GM18870 (cell line): ENCODE measurements around the gene PPIL4.

Source experiments
- ATAC-seq: cut with Tn5 transposase; IDR thresholded peaks from one replicate; pipeline ENCODE4 v1.9.1; 2021; ENCODE audit warnings: moderate library complexity; ENCODE audit not compliant: unreplicated experiment

PPIL4 gene

DNA sequence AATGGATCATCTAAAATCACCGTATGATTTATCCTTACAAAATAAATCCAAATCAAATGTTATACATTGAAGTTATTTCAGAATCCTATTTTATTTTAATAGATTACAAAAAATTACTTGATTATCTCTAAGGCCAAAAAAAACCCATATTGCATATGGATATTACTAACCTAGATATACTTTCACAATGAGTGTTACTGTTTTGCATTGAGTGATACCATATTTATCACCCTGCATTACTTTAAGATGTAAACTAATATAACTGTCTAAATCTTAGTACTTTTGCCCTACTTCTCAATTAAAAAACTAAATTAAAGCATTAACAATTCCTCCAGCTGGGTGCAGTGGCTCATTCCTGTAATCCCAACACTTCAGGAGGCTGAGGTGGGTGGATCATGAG is 11.1 kb downstream of the PPIL4 start:
- no peak for ATAC-seq

DNA sequence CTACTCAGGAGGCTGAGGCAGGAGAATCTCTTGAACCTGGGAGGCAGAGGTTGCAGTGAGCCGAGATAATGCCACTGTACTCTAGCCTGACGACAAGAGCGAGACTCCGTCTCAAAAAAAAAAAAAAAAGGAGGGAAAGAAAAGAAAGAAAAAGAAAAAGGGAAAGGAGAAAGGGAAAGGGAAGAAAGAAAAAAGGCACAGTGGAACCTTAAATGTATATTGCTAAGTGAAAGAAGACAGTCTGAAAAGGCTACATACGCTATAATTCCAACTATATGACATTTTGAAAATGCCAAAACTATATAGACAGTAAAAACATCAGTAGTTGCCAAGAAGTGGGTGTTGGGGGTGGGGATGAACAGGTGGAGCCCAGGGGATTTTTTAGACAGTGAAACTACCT is 16.2 kb downstream of the PPIL4 start:
- ATAC-seq = no peak

DNA sequence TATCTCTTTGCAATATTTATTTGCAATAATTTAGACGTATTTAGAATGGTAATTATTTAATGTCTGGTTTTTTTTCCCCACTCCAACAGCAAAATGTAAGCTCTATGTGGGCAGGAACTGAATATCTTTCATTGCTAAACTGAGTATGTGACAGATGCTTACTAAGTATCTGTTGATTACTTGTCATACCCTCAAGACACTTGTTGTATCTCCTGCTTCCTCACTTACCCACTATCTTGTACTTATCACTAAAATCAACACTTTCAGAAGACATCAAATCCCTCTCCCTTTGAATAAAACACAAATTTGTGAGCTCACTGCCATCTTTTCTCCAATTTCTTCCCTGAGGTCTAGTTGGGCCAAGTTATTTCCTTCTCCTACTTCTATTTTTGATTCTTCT is 30.3 kb downstream of the PPIL4 start:
- ATAC-seq = no peak

GRCh38 chr6:149513915-149514314 is 31.9 kb downstream of the PPIL4 start:
- no peak for ATAC-seq

- ATAC-seq = no peak
These were observed 34.9 kb downstream of the PPIL4 start for GRCh38 chr6:149510793-149511512.

DNA sequence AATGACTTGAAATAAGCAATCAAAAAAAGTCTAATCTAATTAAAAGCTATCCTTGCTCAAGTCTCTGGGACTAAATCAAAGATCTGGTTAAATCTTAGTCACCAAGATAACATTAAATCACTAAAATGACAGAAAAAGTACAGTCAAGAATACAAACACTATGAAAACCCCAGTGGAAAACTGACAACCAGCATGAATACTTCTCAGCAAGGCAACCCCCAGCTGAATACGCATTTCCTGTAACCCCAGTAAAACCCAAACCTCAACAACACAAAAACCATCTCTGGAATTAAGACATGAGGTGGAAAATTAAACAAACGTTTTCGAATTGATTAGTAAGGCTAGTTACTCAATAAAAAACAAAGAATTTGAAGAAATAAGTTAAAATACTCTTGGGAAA is 37.4 kb downstream of the PPIL4 start:
- no peak for ATAC-seq

- no peak for ATAC-seq
These were observed 42.0 kb downstream of the PPIL4 start for GRCh38 chr6:149503872-149504271.

DNA sequence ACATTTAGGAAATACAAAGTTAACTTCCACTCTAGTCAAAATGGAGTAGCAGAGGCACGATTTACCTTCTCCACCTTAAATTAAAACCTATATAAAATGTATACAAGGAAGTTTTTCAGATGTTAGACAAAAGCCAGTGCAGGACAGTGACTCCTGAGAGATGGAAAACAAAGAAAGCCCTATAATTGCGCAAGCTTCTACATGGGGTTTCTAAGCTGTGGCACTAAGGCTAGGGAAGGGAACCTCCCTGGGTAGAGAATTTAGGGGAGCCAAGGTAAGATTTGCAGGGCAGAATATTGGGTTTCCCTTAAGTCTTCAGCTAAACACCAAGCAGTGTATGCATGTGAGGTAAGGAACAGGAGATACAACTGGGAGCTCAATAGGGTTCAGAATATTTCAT is 42.6 kb downstream of the PPIL4 start:
- no peak for ATAC-seq

- ATAC-seq = no peak
These were observed 44.1 kb downstream of the PPIL4 start for GRCh38 chr6:149501768-149502167.

DNA sequence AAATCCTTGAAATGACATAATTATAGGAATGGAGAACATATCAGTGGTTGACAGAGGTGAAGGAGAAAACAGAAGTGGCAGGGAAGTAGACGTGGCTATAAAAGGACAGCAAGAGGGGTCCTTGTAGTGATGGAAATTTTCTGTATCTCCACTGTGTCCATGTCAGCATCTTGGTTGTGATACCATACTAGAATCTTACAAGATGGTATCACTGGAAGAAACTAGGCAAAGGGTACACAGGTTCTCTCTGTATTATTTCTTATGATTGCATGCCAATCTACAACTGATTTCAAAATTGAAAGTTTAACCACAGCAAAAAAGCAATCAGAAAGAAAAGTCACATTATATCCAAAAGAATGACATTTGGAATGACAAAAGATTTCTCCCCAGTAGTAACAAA is 44.6 kb downstream of the PPIL4 start:
- ATAC-seq = no peak

DNA sequence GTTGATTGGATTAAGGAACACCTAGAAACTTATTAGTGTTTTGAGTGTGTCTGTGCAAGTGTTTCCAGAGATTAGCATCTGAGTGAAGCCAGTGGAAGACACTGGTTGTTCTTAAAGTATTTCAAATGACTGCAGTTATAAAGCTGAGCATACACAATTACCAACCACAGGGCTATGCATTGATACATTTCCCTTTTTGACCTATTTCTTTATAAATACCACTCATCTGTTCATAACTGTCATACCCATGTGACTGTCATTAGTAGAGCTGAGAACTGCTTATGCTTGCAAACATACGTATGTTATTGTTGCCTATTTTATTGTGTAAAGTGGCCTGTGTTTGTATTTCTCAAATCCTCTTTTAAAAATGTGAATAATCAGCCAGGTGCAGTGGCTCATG is 45.7 kb downstream of the PPIL4 start:
- no peak for ATAC-seq

GRCh38 chr6:149499066-149499465 is 46.8 kb downstream of the PPIL4 start:
- no peak for ATAC-seq

- no peak for ATAC-seq
These were observed 48.5 kb downstream of the PPIL4 start for GRCh38 chr6:149497365-149497764.

DNA sequence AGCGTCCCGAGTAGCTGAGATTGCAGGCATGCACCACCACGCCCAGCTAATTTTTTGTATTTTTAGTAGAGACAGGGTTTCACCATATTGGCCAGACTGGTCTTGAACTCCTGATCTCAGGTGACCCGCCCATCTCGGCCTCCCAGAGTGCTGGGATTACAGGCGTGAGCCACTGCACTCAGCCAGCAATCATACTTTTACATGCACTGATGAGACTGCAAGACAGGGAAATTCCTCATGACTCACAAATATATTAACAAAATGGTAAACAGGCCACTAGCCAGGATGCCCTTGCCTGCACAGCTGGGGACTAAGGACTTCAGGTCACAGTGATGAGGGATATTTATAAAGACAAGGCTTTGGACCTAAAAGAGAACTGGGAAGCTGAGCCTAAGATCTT is 49.2 kb downstream of the PPIL4 start:
- peak; percentile 45 for ATAC-seq

DNA sequence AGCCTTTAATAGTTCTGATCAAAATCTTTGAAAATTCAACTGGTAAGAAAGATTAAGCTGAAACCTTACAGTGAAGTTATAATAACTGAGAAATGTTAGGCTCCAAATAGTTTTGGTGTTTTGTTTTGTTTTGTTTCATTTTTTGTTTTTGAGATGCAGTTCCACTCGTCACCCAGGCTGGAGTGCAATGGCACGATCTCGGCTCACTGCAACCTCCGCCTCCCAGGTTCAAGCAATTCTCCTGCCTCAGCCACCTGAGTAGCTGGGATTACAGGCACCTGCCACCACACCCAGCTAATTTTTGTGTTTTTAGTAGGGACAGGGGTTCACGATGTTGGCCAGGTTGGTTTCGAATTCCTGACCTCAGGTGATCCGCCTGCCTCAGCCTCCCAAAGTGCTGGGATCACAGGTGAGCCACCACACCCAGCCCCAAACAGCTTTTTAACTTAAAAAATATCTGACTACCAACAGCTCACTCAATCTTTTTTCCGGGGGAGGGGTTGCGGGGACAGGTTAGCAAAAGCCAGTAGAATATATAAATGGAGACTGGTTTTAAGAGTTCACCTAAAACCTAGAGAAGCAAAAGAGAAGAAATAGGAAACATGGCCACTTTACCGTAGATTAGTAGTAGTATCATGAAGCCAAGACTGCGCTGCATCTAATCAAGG is 50.4 kb downstream of the PPIL4 start:
- peak; percentile 1 for ATAC-seq

DNA sequence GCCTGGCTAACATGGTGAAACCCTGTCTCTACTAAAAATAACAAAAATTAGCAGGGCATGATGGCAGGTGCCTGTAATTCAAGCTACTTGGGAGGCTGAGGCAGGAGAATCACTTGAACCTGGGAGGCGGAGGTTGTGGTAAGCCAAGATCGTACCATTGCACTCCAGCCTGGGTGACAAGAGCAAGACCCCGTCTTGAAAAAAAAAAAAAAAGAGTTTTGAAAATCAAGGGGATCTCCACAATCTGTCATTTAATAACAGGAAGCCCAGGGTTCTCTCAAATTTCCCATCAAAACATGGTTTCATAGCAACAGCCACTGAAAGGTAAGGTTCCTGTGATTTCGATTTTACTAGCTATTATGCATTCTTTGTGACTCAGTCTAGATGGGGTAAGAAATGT is 51.0 kb downstream of the PPIL4 start:
- peak; percentile 85 for ATAC-seq

DNA sequence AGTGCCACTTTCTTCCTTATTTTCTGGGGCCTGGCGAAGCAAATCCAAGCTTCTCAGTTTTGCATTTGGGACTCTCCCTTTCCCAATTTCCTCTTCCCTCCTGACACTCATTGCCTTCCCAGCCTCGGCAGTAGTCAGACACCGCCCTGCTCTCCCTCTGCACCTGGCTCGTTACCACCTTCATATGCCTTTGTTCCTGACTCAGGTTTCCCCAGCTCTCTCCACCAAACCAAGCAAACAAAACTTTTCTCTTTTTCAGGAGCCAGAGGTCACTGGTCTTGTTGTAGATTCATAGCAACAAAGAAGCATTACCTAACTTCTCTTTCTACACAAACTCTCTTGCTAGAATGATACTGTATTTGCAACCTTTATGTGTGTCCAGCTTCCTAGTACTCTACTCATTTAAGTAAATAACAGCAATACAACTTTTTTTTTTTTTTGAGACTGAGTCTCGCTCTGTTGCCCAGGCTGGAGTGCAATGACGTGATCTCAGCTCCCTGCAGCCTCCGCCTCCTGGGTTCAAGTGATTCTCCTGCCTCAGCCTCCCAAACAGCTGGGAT is 52.0 kb downstream of the PPIL4 start:
- no peak for ATAC-seq

DNA sequence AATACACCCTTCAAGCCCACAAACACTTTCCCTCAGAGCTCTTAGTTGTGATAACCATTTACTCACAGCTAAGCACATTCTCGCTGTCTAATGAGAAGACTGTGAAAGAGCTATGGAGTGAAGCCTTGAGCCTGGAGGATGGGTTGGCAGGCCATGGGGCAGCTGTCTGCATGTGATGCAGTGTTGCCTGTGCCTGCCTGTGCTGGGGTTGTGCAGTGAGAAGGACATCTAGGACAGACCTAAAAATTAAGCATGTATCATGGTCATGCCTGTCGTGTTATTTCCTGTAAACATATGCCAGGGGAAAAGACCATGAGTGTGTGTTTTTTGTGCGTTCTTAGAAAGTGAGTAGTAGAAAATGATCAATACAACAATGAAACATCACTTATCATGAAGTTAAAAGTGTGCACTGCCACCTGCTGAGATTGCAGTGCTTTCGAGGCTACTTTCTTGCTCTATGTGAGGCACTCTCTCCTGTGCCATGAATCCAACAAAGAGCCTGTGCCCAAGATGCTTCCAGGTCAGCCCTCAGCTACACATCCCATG is 53.0 kb downstream of the PPIL4 start:
- ATAC-seq = no peak

DNA sequence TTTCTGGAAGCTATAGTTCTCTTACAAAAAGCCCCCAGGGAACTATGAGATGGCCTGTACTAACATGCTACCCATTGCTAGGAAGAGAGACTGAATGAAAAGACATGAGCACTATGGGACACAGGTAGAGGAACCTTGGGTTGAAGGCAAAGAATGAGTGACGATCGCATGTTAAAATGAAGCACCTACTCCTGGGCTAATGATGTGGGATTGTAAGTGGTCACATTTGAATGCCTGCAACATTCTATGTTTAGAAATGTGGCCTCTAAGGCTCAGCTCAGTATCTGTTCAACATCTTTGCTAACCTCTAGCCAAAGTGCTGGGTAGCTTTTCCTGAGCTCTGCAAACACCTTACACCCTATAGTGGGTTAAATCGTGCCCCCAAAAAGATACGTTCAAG is 55.9 kb downstream of the PPIL4 start:
- ATAC-seq = no peak

- ATAC-seq = no peak
These were observed 57.0 kb downstream of the PPIL4 start for GRCh38 chr6:149488815-149489214.

GRCh38 chr6:149487316-149487715 is 58.5 kb downstream of the PPIL4 start:
- ATAC-seq = no peak
